Cardiac muscle cell (in vitro differentiated cells and primary cell): ENCODE measurements around the gene DTNA. TPM values are rescaled to one million over a fixed set of nuclear protein-coding genes. Genes with fewer than 3 reads are reported as not detected.
A peak's percentile ranks its signal among the peaks of the same experiment; 100 is the strongest.

ENCODE experiments used
- DNase-seq, 2 donors: peaks; one replicate each; pipeline versions ENCODE4 v3.0.0 to v3.0.0-alpha.2; 2010 to 2017; ENCODE audit warnings: low read depth in 1 of 2, low spot score in 1 of 2
- H3K27ac ChIP-seq: fragments of 200-600 bp; sonication (generic); 2 replicates; pipeline ENCODE4 v1.5.1; 2016
- H3K27me3 ChIP-seq: fragments of 200-600 bp; sonication (generic); 2 replicates; pipeline ENCODE4 v1.6.0; 2016; ENCODE audit warnings: control low read depth
- H3K36me3 ChIP-seq: fragments of 200-600 bp; sonication (generic); 2 replicates; pipeline ENCODE4 v1.5.1; 2016; ENCODE audit warnings: control low read depth
- H3K4me1 ChIP-seq: fragments of 200-600 bp; sonication (generic); 2 replicates; pipeline ENCODE4 v1.8.1; 2017; ENCODE audit warnings: low read depth, mild to moderate bottlenecking, mixed run types
- H3K4me3 ChIP-seq: fragments of 200-600 bp; sonication (generic); 2 replicates; pipeline ENCODE4 v1.5.1; 2016; ENCODE audit warnings: mild to moderate bottlenecking
- H3K9me3 ChIP-seq: fragments of 200-600 bp; sonication (generic); 2 replicates; pipeline ENCODE4 v1.5.1; 2017; ENCODE audit warnings: low read depth, mild to moderate bottlenecking, control low read depth
- polyA plus RNA-seq: library from polyadenylated mRNA; unstranded; fragments of >200 nt; fragmentation: Nextera tagmentation; extraction: Ambion mirVana; gene quantifications from 2 replicates; pipeline ENCODE4 v1.2.1, GENCODE V29; 2016
- total RNA-seq: library from RNA; depleted of rRNA; stranded (reverse); fragments of >200 nt; gene quantifications from 2 replicates; pipeline ENCODE4 v1.2.3, GENCODE V29; 2016
- TF ChIP-seq, protein P1 (sequence below): IDR thresholded peaks from 2 replicates; pipeline ENCODE4 v1.5.1; 2012; ENCODE audit warnings: low read depth, mild to moderate bottlenecking, low read length

Gene DTNA
- total and polyA plus RNA-seq, 2 experiments from 2014 or later = 19.6 to 34.6 TPM

- no peaks in the 10 kb centered on the region for H3K36me3 ChIP-seq
- H3K9me3 ChIP-seq = no peaks in the 10 kb centered on the region
- no peaks in the 10 kb centered on the region for H3K4me1 ChIP-seq
- no peaks in the 10 kb centered on the region for H3K27me3 ChIP-seq
- no peak for DNase-seq
- no peak overlapping the region for H3K27ac ChIP-seq
- TF ChIP-seq, protein P1, sequence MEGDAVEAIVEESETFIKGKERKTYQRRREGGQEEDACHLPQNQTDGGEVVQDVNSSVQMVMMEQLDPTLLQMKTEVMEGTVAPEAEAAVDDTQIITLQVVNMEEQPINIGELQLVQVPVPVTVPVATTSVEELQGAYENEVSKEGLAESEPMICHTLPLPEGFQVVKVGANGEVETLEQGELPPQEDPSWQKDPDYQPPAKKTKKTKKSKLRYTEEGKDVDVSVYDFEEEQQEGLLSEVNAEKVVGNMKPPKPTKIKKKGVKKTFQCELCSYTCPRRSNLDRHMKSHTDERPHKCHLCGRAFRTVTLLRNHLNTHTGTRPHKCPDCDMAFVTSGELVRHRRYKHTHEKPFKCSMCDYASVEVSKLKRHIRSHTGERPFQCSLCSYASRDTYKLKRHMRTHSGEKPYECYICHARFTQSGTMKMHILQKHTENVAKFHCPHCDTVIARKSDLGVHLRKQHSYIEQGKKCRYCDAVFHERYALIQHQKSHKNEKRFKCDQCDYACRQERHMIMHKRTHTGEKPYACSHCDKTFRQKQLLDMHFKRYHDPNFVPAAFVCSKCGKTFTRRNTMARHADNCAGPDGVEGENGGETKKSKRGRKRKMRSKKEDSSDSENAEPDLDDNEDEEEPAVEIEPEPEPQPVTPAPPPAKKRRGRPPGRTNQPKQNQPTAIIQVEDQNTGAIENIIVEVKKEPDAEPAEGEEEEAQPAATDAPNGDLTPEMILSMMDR = no peak
- H3K4me3 ChIP-seq = no peak overlapping the region
These were observed 69.0 kb downstream of the DTNA start for GRCh38 chr18:34779112-34779511.

GRCh38 chr18:34780856-34781255 is 70.8 kb downstream of the DTNA start:
- H3K9me3 ChIP-seq = no peaks in the 10 kb centered on the region
- no peaks in the 10 kb centered on the region for H3K27me3 ChIP-seq
- H3K27ac ChIP-seq = no peak overlapping the region
- no peak overlapping the region for H3K4me3 ChIP-seq
- TF ChIP-seq, protein P1 = no peak
- H3K36me3 ChIP-seq = no peaks in the 10 kb centered on the region
- DNase-seq = no peak
- H3K4me1 ChIP-seq = no peaks in the 10 kb centered on the region

DNA sequence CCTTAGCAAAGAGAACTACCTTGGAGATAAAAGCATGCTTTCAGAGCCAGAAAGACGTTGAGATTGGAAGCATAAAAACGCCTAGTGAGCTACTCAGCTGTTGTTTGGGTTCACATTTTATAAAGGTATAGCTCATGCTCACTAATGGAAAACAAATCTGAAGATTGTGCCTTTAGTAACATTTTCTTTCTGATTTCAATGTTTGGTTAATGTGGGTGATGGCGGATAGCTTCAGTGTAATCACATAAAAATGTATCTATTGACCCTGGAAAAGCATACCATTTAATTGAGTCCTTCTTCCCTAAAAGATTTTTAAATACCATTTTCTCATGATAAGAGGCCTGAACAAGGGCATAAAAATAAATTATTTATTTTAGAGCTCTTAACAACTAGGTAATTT is 73.4 kb downstream of the DTNA start:
- Histone ChIP-seq H3K36me3 (no peaks in the 10 kb centered on the region), H3K27me3 (no peaks in the 10 kb centered on the region), H3K4me1 (no peaks in the 10 kb centered on the region), H3K9me3 (no peaks in the 10 kb centered on the region), H3K4me3 (no peak overlapping the region), H3K27ac (no peak overlapping the region)
- no peak for DNase-seq
- TF ChIP-seq, protein P1 = no peak

GRCh38 chr18:34786162-34786741 is 76.2 kb downstream of the DTNA start:
- no peak overlapping the region for H3K4me3 ChIP-seq
- TF ChIP-seq, protein P1 = no peak
- H3K27me3 ChIP-seq = no peaks in the 10 kb centered on the region
- no peaks in the 10 kb centered on the region for H3K9me3 ChIP-seq
- no peaks in the 10 kb centered on the region for H3K4me1 ChIP-seq
- no peaks in the 10 kb centered on the region for H3K36me3 ChIP-seq
- no peak for DNase-seq
- no peak overlapping the region for H3K27ac ChIP-seq

DNA sequence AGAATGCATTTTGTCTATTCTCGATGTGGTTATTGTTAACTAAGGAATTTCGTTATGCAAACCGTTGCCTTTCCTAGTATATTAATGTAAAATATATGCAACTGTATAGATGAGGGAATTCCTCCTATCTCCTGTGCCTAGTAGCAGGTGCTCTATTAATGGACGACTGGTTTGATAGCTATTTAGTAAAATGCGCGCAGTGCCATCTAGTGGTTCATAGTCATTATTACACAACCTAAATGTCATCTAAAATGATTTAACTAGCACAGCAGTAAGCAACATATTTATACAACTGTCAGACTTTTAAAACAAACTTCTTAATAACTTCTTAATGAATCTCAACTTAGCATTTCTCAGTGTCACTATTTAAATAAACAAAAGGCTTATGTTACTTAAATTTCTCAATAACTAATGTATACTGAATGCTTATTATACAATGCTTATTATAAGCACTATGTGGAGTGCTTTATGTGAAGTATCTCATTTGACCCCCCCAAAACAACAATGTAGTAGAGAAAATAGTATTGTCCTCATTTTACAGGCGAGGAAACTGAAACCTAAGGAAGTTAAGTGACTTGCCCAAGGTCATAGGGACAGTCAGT is 77.9 kb downstream of the DTNA start:
- peak; percentile 72 to 75 for DNase-seq
- Histone ChIP-seq H3K4me3 (no peak overlapping the region), H3K27me3 (no peaks in the 10 kb centered on the region), H3K27ac (no peak overlapping the region), H3K4me1 (no peaks in the 10 kb centered on the region), H3K9me3 (no peaks in the 10 kb centered on the region), H3K36me3 (no peaks in the 10 kb centered on the region)
- TF ChIP-seq, protein P1 = peak; percentile 58
